DMS 273 (cell line): ENCODE measurements around the gene FPR2.
A peak's percentile ranks its signal among the peaks of the same experiment; 100 is the strongest.
"Not testable (repeated sequence)": the region's sequence is repeated elsewhere in the genome, so short reads cannot be mapped to it uniquely, and the experiment has no call there.

Source experiments
- DNase-seq: peaks from one replicate; lab custom pipeline; 2025; ENCODE audit not compliant: unreplicated experiment; lab: John Stamatoyannopoulos, UW

Gene FPR2

DNA sequence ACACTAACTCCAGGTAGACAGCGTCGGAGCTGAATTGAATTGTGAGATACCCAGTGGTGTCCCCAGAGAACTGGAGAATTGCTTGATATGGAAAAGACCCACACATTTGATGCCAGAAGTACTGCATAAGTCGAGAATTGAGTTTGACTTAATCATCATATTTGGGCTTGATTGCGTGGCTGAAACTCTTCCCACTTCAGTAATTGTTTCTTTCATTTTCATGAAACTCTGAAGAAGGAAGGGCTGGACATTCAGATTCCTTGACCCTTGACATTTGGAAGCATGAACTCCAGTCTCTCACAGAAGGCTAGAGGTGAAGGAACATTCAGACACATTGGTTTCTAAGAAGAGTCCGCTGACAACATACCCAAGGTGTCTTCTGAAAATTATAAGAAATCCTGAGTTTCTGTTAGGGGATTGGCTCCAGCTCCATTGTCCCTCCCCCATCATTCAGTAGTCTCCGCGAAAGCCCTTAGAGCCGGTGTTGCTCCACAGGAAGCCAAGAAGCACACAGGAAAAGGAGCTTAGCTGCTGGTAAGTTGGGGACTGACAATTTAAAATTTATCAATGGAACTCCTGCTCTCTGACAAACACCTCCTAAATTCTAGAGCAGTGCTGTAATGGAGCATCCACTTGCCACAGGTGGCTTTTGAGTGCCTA is at the start of gene FPR2:
FPR2 (plus strand) TSS at position 484 of the 660 bp plus-strand sequence. CDS start 7,479 bp downstream, outside the sequence.
- DNase-seq, result no peak

GRCh38 chr19:51711702-51712101 is 49.3 kb upstream of the FPR2 start:
- DNase-seq, result no peak

GRCh38 chr19:51712461-51713081 is 48.4 kb upstream of the FPR2 start:
- peak; percentile 48 for DNase-seq

GRCh38 chr19:51713319-51714285 is 47.4 kb upstream of the FPR2 start:
- DNase-seq, result no peak

GRCh38 chr19:51714848-51715247 is 46.1 kb upstream of the FPR2 start:
- no peak for DNase-seq

GRCh38 chr19:51715850-51716249 is 45.1 kb upstream of the FPR2 start:
- no peak for DNase-seq

- no peak for DNase-seq
Observed at GRCh38 chr19:51716925-51717324, 44.1 kb upstream of the FPR2 start.

DNA sequence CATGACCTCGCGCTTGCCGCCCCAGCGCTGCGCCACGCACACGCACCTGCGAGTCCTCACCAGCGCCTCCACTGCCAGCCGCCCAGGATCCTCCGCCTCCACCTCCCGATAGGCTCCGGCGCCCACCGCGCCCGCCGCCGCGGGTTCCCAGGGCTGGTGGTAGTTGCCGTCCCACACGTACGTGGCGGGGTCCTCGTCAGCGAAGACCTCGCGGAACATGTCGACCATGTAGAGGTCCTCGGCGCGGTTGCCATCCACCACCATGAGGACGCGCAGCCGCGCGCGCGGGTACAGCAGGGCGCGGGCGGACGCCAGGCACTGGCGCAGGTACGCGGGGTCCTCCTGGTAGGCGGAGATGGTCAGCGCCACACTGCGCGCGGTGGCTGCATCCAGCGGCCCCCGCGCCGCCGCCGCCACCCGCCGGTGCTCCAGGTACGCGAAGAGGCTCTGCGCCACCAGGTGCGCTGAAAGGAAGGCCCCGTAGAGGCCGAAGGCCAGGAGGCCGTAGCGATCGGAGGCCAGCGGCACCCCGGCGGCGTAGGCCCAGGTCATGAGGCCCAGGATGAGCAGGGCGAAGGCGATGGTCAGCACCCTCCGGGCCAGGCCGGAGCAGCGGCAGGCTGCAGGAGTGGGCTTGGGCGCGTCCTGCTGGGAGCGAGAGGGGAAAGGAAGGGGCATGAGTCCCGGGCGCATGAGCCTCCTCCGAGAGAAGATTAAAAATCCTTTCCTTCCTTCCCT is 41.6 kb upstream of the FPR2 start:
- no peak for DNase-seq

- no peak for DNase-seq
Observed at GRCh38 chr19:51721905-51722304, 39.1 kb upstream of the FPR2 start.

GRCh38 chr19:51722492-51722891 is 38.5 kb upstream of the FPR2 start:
- no peak for DNase-seq

- no peak for DNase-seq
Observed at GRCh38 chr19:51724543-51724942, 36.4 kb upstream of the FPR2 start.

- DNase-seq, result no peak
Observed at GRCh38 chr19:51726049-51726448, 34.9 kb upstream of the FPR2 start.

DNA sequence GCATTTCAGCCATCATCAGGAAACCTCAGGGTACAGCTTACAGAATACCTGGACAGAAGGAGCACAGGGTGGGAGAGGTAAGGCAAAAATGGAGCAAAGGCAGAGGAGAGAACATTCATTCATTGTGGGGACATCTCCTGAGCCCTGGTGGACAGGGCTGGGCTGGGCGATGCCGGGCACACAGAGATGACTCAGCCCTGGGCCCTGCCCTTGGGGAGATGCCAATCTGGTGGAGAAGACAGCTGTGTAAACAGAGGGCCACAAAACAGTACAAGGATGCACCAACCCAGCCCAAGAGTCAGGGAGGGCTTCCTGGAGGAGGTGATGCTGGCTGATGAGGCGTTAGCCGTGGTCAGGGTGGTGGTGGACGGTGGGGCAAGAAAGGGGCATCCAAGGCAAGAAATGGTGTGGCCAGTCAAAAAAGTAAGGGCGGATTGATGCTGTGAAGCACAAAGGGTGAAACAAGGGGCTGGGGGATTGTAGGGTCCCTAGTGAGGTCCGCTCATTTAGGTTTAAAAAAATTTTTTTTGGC is 33.6 kb upstream of the FPR2 start:
- no peak for DNase-seq

- DNase-seq, result no peak
Observed at GRCh38 chr19:51729781-51730180, 31.2 kb upstream of the FPR2 start.

DNA sequence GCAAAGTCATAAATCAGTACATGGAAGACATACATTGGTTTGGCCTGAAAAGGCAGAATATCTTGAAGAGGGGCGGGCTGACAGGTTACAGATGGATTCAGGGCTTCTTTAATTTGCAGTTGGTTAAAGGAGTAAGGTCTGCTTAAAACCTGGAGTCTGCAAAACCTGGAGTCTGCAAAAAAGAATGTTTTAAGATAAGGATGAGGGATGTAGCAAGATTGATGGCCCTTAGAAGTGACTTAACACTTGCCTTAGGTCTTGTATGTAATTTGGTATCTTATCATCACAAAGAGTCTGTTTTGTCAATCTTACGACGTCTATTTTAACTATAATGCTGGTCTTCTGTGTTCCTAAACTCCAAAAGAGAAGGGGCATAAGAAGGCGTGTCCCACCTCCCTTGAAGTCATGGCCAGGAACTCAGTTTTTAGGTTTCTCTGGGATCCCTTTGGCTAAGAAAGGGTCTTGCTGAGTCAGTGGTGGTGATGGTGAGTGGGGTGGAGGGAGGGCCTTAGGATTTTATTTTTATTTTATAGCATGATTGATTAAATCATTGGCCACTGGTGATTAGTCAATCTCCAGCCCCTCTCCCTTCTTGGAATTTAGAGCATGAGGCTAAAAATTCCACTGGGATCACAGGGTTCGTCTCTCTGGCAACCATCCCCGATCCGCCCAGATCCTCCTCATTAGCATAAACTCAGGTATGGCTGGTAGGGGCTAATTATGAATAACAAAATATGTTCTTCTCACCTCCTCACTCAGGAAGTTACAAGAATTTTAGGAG is 27.0 kb upstream of the FPR2 start:
- no peak for DNase-seq

- DNase-seq, result no peak
Observed at GRCh38 chr19:51735759-51736449, 25.1 kb upstream of the FPR2 start.

- DNase-seq, result no peak
Observed at GRCh38 chr19:51737389-51737788, 23.6 kb upstream of the FPR2 start.

DNA sequence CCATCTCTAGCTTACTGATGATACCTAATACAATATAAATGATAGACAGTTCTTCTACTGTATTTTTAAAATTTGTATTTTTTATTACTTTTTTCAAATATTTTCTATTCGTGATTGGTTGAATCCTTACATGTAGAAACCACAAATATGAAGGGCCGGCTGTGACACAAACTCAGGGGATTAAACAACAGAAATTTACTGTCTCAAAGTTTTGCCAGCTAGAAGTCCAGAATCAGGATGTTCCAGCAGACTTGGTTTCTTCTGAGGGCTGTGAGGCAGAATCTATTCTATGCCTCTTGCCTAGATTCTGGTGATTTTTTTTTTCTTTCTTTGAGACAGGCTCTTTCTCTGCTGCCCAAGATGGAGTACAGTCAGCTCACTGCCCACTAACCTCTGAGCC is 23.1 kb upstream of the FPR2 start:
- DNase-seq, result no peak

DNA sequence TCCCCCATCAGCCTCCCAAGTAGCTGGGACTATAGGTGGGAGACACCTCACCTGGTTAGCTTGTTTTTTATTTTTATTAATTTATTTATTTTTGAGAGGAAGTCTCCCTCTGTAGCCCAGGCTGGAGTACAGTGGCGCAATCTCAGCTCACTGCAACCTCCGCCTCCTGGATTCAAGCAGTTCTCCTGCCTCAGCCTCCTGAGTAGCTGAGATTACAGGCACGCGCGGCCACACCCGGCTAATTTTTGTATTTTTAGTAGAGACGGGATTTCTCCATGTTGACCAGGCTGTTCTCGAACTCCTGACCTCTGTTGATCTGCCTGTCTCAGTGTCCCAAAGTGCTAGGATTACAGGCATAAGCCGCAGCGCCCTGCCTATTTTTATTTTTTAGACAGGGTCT is 22.5 kb upstream of the FPR2 start:
- DNase-seq, result not testable (repeated sequence)
